RPMI8226 (cell line): Measurements from ENCODE around the gene SRCAP.

Experiments
- DNase-seq: peaks from one replicate; pipeline ENCODE4 v3.0.0-alpha.2; 2015

SRCAP gene

DNA sequence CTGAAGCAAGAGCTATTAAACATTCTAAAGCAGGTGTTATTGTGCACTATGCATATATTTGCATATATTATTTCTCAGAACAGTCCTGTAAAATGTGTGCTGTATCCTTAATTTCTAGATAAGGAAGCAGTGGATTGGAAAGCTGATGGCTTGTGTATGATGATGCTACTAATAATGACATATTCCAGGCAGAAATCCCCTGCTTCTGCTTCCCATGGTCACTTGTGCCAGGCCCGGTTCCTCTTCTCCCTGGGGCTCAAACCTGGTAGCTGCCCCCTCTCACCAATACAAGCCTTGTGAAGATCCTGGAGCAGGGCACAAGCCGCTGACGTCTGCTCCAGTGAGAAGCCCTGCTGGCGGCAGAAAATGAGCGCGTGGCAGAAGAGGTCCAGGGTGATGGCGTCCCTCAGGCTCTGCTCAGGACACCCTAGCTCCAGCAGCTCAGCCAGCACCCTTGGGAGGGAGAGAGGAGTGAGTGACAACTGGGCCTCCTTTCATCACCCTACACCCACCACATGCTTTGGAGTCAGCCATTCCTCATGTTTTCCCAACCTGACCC is 61.1 kb downstream of the SRCAP start:
- DNase-seq = no peak

- DNase-seq = no peak
Measured at GRCh38 chr16:30760577-30761426, 61.8 kb downstream of the SRCAP start.

GRCh38 chr16:30761427-30761927 is 62.5 kb downstream of the SRCAP start:
- peak; percentile 64 for DNase-seq

- DNase-seq = peak; percentile 98
Measured at GRCh38 chr16:30761928-30762902, 63.2 kb downstream of the SRCAP start, which contains the start of the genes CFAP119 and RNF40. Gene CFAP119, minus strand, starts transcription at chr16:30762062. Its CDS starts 314 bp downstream, at chr16:30761748. Gene RNF40, plus strand, starts transcription at chr16:30762322. Its CDS starts 224 bp downstream, at chr16:30762546.

- DNase-seq = no peak
Measured at GRCh38 chr16:30762991-30763725, 64.2 kb downstream of the SRCAP start.

- no peak for DNase-seq
Measured at GRCh38 chr16:30764086-30764485, 65.1 kb downstream of the SRCAP start.

- no peak for DNase-seq
Measured at GRCh38 chr16:30764816-30765465, 66.0 kb downstream of the SRCAP start.

- DNase-seq = no peak
Measured at GRCh38 chr16:30766206-30766932, 67.4 kb downstream of the SRCAP start.

DNA sequence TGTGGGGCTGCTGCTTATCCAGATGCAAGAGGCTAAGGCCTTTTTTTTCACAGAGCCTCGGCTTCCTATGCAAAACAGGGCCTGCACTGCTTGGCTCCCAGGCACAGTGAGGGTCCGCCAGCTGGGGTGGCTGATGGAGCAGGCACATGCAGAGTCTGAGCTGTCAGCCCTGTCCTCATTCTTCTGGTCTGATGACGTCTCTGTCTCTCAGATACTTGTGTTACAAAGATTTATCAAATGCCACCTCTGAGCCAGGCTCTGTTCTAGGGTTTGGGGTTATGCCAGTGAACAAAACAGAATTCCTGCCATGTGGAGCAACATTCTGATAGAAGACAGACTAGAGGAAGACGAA is 67.9 kb downstream of the SRCAP start:
- no peak for DNase-seq

DNA sequence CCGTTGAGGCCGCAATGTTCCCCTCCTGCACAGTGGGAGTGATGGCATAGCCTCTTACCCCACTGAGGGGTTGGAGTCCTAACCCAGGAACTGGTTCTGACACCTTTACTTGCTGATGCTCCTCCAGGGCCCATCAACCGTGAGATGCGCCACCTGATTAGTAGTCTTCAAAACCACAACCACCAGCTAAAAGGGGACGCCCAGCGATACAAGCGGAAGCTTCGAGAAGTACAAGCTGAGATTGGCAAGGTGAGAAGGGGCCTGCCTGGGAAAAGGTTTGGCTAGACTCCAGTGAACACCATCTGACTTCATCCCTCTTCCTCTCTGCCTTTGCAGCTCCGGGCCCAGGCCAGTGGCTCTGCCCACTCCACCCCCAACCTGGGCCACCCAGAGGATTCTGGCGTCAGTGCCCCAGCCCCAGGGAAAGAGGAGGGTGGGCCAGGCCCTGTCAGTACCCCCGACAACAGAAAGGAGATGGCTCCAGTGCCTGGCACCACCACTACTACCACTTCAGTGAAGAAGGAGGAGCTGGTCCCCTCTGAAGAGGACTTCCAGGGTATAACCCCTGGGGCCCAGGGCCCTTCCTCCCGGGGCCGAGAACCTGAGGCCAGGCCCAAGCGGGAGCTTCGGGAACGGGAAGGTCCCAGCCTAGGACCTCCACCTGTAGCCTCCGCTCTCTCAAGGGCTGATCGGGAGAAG is 68.9 kb downstream of the SRCAP start:
- no peak for DNase-seq

DNA sequence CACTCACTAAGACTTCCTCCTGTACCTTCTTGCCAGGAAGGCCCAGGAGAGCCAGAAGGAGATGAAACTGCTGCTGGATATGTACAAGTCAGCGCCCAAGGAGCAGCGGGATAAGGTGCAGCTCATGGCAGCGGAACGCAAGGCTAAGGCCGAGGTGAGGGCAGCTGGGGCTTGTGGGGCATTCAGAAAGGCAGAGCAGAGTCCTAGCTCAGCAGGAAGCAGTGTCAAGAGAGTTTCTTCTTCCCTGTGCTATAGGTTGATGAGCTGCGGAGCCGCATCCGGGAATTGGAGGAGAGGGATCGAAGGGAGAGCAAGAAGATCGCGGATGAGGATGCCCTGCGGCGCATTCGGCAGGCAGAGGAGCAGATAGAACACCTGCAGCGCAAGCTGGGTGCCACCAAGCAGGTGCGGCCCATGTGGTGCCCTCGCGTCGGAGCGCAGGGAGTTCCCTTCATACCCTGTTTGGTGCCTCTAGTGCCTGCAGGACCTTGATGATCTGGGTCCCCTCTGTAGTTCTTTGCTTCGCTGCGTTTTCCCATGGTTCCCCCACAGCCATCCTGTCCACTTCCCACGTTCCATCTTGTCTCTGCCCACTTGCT is 69.7 kb downstream of the SRCAP start:
- no peak for DNase-seq

DNA sequence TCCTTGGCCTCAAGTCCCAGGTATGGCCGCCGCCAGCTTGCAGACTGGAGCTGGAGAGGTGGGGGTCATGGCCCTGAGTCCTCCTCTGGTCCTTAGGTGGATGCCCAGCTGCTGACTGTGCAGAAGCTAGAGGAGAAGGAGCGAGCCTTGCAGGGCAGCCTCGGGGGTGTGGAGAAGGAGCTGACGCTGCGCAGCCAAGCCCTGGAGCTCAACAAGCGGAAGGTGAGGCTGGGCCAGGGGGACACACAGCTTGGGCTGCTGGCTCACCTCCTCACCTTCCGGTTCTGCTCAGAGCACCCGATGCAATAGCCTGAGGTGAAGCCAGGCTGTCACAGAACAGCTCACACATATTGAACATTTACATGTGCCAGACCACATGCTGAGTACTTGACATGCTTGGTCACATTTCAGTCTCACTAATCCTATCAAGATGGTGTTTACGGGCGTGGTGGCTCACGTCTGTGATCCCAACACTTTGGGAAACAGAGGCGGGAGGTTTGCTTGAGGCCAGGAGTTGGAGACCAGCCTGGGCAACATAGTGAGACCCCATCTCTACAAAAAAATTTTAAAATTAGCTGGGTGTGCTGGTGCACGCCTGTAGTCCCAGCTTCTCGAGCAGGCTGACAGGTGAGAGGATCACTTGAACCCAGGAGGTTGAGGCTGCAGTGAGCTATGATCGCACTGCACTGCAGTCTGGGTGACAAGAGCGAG is 70.6 kb downstream of the SRCAP start:
- DNase-seq = no peak

- no peak for DNase-seq
Measured at GRCh38 chr16:30771726-30772125, 72.8 kb downstream of the SRCAP start.

- DNase-seq = no peak
Measured at GRCh38 chr16:30773826-30774225, 74.9 kb downstream of the SRCAP start.

DNA sequence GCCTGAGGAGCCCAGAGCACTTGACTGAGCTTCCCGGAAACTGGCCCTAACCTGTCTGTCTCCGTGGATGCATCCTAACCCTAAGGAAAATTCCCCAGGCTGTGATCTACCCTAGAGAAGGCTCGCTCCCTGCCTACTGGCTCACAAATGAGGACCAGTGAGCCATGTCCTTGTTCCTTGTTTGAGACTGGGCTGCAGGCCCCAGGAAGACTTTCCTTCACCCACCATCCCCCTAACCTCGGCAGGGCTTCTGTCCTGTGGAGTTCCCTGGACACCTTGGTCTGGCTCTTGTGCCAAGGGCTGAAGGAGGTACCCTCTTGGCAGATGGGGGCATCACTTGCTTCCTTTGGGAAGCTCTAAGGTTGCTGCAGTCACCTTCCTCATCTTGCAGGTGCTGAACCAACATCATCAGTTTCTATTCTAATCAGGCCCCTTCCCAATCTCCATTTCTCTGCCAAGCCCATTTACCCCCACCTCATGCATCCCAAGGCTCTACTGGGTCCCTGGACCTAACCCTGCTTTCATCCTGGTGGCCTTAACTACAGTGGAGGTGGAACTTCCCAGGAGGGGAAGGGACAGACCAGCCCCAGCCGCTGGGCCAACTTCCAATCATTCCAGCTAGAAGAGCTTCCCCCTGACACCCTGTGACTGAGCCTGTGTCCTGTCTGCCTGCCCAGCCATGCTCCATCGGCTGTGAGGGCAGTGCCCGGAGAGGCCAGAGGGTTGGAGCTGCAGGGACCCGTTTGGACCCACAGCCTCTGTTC is 75.6 kb downstream of the SRCAP start:
- DNase-seq = no peak

DNA sequence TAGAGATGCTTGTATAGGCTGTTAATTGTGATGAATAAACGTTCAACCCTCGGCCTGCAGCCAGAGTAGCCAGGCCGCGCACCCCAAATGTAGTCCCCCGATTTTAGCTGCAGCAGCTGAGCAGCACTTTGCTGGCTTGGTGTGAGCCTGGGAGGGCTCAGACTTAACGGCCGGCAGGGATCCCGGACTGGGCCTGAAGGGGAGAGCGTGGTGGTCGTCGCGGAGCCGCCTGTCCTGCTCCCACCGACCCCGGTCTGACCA is 76.1 kb downstream of the SRCAP start:
- DNase-seq = no peak

- peak; percentile 31 for DNase-seq
Measured at GRCh38 chr16:30775392-30776188, 76.6 kb downstream of the SRCAP start.
